Smooth muscle cell (in vitro differentiated cells): ENCODE measurements around the gene RPL15. TPM values are rescaled to one million over a fixed set of nuclear protein-coding genes. Genes with fewer than 3 reads are reported as not detected.

Experiments used
- DNase-seq: peaks from one replicate; lab custom pipeline; 2025; ENCODE audit not compliant: unreplicated experiment; lab: John Stamatoyannopoulos, UW
- H2AFZ ChIP-seq: fragments of 200-600 bp; sonication (generic); 2 replicates; pipeline ENCODE4 v1.6.0; 2016; ENCODE audit warnings: antibody characterized with exemption, low read depth, mild to moderate bottlenecking
- H3F3A ChIP-seq: fragments of 200-600 bp; sonication (generic); 2 replicates; pipeline ENCODE4 v1.6.0; 2017; ENCODE audit warnings: antibody characterized with exemption, low read depth
- H3K27ac ChIP-seq: fragments of 200-600 bp; sonication (generic); 2 replicates; pipeline ENCODE4 v1.5.1; 2016; ENCODE audit warnings: low read depth, mild to moderate bottlenecking
- H3K27me3 ChIP-seq: fragments of 200-600 bp; sonication (generic); 2 replicates; pipeline ENCODE4 v1.6.1; 2016; ENCODE audit warnings: low read depth, mild to moderate bottlenecking
- H3K36me3 ChIP-seq: fragments of 200-600 bp; sonication (generic); 2 replicates; pipeline ENCODE4 v1.5.1; 2016; ENCODE audit warnings: low read depth
- H3K4me1 ChIP-seq: fragments of 200-600 bp; sonication (generic); 2 replicates; pipeline ENCODE4 v1.5.1; 2016; ENCODE audit warnings: low read depth
- H3K4me2 ChIP-seq: fragments of 200-600 bp; sonication (generic); 2 replicates; pipeline ENCODE4 v1.6.0; 2016; ENCODE audit warnings: mild to moderate bottlenecking
- H3K4me3 ChIP-seq: fragments of 200-600 bp; sonication (generic); 2 replicates; pipeline ENCODE4 v1.5.1; 2016; ENCODE audit warnings: mild to moderate bottlenecking
- H3K79me2 ChIP-seq: fragments of 200-600 bp; sonication (generic); 2 replicates; pipeline ENCODE4 v1.6.0; 2016; ENCODE audit warnings: low read depth, mild to moderate bottlenecking
- H3K9ac ChIP-seq: fragments of 200-600 bp; sonication (generic); 2 replicates; pipeline ENCODE4 v1.6.0; 2016; ENCODE audit warnings: low read depth
- H3K9me3 ChIP-seq: fragments of 200-600 bp; sonication (generic); replicated peaks from 2 replicates; pipeline ENCODE4 v1.5.1; 2016; ENCODE audit warnings: low read depth
- H4K20me1 ChIP-seq: fragments of 200-600 bp; sonication (generic); 2 replicates; pipeline ENCODE4 v1.6.0; 2016; ENCODE audit warnings: low read depth
- WGBS: methylation state at CpG from one replicate; pipeline ENCODE4 v1.1.7; 2016; ENCODE audit warnings: low lambda C conversion rate; 5-methylcytosine and 5-hydroxymethylcytosine counted together
- polyA plus RNA-seq: library from polyadenylated mRNA; unstranded; fragments of >200 nt; fragmentation: Nextera tagmentation; extraction: Ambion mirVana; gene quantifications from 2 replicates; pipeline ENCODE4 v1.2.1, GENCODE V29; 2016
- total RNA-seq: library from RNA; depleted of rRNA; stranded (reverse); fragments of >200 nt; gene quantifications from 2 replicates; pipeline ENCODE4 v1.2.3, GENCODE V29; 2014
- TF ChIP-seq, protein P1 (sequence below): fragments of 200-600 bp; sonication (generic); IDR thresholded peaks from 2 replicates; pipeline ENCODE4 v1.5.1; 2017; ENCODE audit warnings: borderline replicate concordance, mild to moderate bottlenecking, antibody characterized with exemption; ENCODE audit not compliant: insufficient read depth, poor library complexity, severe bottlenecking

The RPL15 gene
- total and polyA plus RNA-seq, 2 experiments from 2014 or later: 1,471 to 2,505 TPM

DNA sequence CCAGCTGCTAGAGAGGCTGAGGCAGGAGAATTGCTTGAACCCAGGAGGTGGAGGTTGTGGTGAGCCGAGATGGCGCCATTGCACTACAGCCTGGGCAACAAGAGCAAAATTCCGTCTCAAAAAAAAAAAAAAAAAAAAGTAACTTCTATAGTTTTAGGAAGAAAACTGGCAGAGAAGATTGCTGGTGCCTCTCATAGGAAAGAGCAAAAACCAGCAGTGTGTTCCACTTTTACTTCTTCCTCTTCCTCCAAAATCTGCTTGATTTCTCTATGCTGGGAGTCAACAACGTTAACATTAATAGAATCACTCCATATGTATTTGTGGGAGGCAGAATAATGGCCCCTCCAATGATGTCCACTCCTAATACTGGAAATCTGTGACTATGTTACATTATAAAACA is 15.6 kb downstream of the RPL15 start:
- no peak for DNase-seq
- WGBS: 87% methylated on average over 4 of the region's 4 CpGs
- H3F3A ChIP-seq: no peaks in the 10 kb centered on the region
- no peaks in the 10 kb centered on the region for H3K36me3 ChIP-seq
- no peaks in the 10 kb centered on the region for H3K27me3 ChIP-seq
- H2AFZ ChIP-seq: no peak overlapping the region
- H3K9ac ChIP-seq: no peak overlapping the region
- no peaks in the 10 kb centered on the region for H3K4me1 ChIP-seq
- no peak overlapping the region for H3K4me3 ChIP-seq
- no peaks in the 10 kb centered on the region for H3K9me3 ChIP-seq
- H3K27ac ChIP-seq: no peak overlapping the region
- H3K4me2 ChIP-seq: no peak overlapping the region
- H4K20me1 ChIP-seq: no peaks in the 10 kb centered on the region
- TF ChIP-seq, protein P1, sequence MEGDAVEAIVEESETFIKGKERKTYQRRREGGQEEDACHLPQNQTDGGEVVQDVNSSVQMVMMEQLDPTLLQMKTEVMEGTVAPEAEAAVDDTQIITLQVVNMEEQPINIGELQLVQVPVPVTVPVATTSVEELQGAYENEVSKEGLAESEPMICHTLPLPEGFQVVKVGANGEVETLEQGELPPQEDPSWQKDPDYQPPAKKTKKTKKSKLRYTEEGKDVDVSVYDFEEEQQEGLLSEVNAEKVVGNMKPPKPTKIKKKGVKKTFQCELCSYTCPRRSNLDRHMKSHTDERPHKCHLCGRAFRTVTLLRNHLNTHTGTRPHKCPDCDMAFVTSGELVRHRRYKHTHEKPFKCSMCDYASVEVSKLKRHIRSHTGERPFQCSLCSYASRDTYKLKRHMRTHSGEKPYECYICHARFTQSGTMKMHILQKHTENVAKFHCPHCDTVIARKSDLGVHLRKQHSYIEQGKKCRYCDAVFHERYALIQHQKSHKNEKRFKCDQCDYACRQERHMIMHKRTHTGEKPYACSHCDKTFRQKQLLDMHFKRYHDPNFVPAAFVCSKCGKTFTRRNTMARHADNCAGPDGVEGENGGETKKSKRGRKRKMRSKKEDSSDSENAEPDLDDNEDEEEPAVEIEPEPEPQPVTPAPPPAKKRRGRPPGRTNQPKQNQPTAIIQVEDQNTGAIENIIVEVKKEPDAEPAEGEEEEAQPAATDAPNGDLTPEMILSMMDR: no peak
- no peaks in the 10 kb centered on the region for H3K79me2 ChIP-seq

DNA sequence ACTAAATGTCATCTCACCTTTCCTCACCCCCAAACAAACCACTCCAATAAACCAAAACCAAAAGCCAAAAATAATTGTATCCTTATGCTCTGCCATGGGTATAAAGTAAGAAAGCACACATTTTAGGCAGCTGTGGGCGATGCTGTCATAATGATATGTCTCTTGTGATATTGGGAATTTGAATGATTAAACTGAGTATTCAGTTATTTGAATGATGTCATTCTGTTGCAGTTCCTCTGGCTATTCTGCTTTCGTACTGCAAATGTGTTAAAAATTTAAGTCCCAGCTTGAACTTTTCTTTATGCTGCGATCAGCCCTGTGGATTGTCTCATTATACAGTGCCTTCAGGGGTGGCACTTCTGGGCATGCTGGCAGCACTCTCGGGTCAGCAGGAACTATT is 17.3 kb downstream of the RPL15 start:
- H3K9ac ChIP-seq: no peak overlapping the region
- 88% methylated on average over 4 of the region's 4 CpGs for WGBS

DNA sequence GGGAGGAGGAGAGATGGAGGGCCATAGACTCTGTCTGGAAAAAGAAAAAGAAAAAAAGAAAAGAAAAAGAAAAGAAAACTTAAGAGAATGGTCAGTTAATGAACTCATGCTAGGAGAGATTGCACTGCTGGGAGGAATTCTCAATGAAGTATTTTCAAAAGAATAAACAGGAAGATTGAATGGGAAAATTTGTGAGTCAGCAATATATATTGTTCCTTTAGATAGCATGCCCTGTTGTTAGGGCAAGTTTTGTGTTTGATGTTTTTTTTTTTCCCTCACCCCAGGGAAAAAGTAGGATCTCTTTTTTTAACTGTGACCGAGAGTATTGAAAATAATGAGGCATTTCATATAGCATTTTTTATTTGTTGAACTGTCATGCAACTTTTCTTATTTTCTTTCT is 20.4 kb downstream of the RPL15 start:
- H4K20me1 ChIP-seq: no peaks in the 10 kb centered on the region
- no peaks in the 10 kb centered on the region for H3F3A ChIP-seq
- H3K36me3 ChIP-seq: no peaks in the 10 kb centered on the region
- no peaks in the 10 kb centered on the region for H3K9me3 ChIP-seq
- no peaks in the 10 kb centered on the region for H3K4me1 ChIP-seq
- TF ChIP-seq, protein P1: no peak
- DNase-seq: no peak
- H3K27ac ChIP-seq: no peak overlapping the region
- H3K79me2 ChIP-seq: no peaks in the 10 kb centered on the region
- H2AFZ ChIP-seq: no peak overlapping the region
- no peaks in the 10 kb centered on the region for H3K27me3 ChIP-seq
- WGBS: 96% methylated on average over 1 of the region's 1 CpG
- no peak overlapping the region for H3K4me3 ChIP-seq
- no peak overlapping the region for H3K4me2 ChIP-seq
- no peak overlapping the region for H3K9ac ChIP-seq

More for the DNA sequence above, 17.3 kb downstream of the RPL15 start:
- Histone ChIP-seq H3K79me2 (no peaks in the 10 kb centered on the region), H3K9me3 (no peaks in the 10 kb centered on the region), H3K4me3 (no peak overlapping the region), H3F3A (no peaks in the 10 kb centered on the region), H3K4me1 (no peaks in the 10 kb centered on the region), H3K36me3 (no peaks in the 10 kb centered on the region), H3K4me2 (no peak overlapping the region), H4K20me1 (no peaks in the 10 kb centered on the region), H3K27ac (no peak overlapping the region), H3K27me3 (no peaks in the 10 kb centered on the region), H2AFZ (no peak overlapping the region)
- TF ChIP-seq, protein P1: no peak
- DNase-seq: no peak

DNA sequence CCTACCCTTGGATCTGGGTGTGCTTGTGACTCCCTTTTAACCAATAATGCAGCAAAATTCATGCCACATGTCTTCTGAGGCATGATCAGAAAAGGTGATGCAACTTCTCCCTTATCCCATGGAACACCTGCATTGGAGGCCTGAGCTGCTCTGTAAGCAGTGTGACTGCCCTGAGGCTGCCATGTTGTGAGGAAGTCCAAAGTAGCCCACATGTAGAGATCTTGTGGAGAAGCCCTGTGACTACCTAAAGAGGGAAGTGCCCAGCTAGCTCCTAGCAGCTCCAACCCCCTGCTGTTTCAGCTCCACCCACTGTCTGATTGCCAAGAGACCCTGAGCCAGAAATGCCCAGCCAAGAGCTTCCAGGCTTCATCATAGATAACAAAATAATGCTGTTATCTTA is 21.8 kb downstream of the RPL15 start:
- Histone ChIP-seq H3K9ac (no peak overlapping the region), H4K20me1 (no peaks in the 10 kb centered on the region), H3K4me1 (no peaks in the 10 kb centered on the region), H3K27me3 (no peaks in the 10 kb centered on the region), H3K36me3 (no peaks in the 10 kb centered on the region), H3K27ac (no peak overlapping the region), H3K4me3 (no peak overlapping the region), H3K9me3 (no peaks in the 10 kb centered on the region), H3K4me2 (no peak overlapping the region), H3K79me2 (no peaks in the 10 kb centered on the region), H2AFZ (no peak overlapping the region), H3F3A (no peaks in the 10 kb centered on the region)
- DNase-seq: no peak
- TF ChIP-seq, protein P1: no peak
